HCT116 (cell line): ENCODE results near the gene COX11. TPM values are rescaled to one million over a fixed set of nuclear protein-coding genes. Genes with fewer than 3 reads are reported as not detected.

Experiments used
- ATAC-seq: fragments of 200-7000 bp; cut with Tn5 transposase; 2 replicates; pipeline ENCODE4 v1.9.1; 2020; ENCODE audit warnings: mild to moderate bottlenecking, moderate library complexity
- BruUV-seq: library from RNA; stranded (reverse); fragments of 400-500 nt; replicated peaks from 2 replicates; lab custom pipeline; 2021; lab: Mats Ljungman, UMichigan
- CTCF ChIA-PET: fragments of 300-600 bp; sonication (Branson Sonifier 250); formaldehyde crosslinking; loops from one replicate; lab custom pipeline; 2021; ENCODE audit warnings: antibody characterized with exemption; lab: Charles Lee
- POLR2A ChIA-PET: fragments of 300-600, 350-600 bp; sonication (Branson Sonifier 250); formaldehyde crosslinking; loops from one replicate; lab custom pipeline; 2021; ENCODE audit warnings: antibody characterized with exemption; lab: Charles Lee
- RAD21 ChIA-PET, 2 experiments: fragments of 300-600 bp; sonication (Branson Sonifier 250); formaldehyde crosslinking; loops; one replicate each; lab custom pipeline; 2023; ENCODE audit warnings: low total read pairs in 2 of 2; ENCODE audit not compliant: uncharacterized antibody in 2 of 2, unreplicated experiment in 2 of 2, low non-redundant PET in 1 of 2; lab: Charles Lee
- DNase-seq: peaks from one replicate; pipeline ENCODE4 v3.0.0-alpha.2; 2010; ENCODE audit warnings: low read depth, low spot score
- H2AFZ ChIP-seq: fragments of 200-600 bp; shearing (Covaris generic), sonication (generic); 2 replicates; pipeline ENCODE4 v1.6.1; 2017; ENCODE audit warnings: low read depth, mixed run types, mixed read lengths, antibody characterized with exemption, low read length; ENCODE audit not compliant: poor library complexity, severe bottlenecking
- H3K27ac ChIP-seq: 2 replicates; pipeline ENCODE4 v1.5.1; 2012; ENCODE audit warnings: low read depth, low read length
- H3K27me3 ChIP-seq: fragments of 200-600 bp; sonication (generic); 2 replicates; pipeline ENCODE4 v1.6.1; 2016; ENCODE audit warnings: mixed run types, low read length, mixed read lengths; ENCODE audit not compliant: insufficient read depth
- H3K36me3 ChIP-seq, 2 experiments: fragments of 200-500 bp in 1 of 2; fragments of 200-600 bp in 1 of 2; sonication (Bioruptor generic) in 1 of 2; sonication (generic) in 1 of 2; 2 replicates each; pipeline versions ENCODE4 v1.5.1 to v1.6.1; 2014 to 2016; ENCODE audit warnings: low read length in 2 of 2, inconsistent platforms in 1 of 2, mixed read lengths in 1 of 2, mixed run types in 1 of 2; ENCODE audit not compliant: insufficient read depth in 2 of 2, control insufficient read depth in 1 of 2
- H3K4me1 ChIP-seq, 2 experiments: fragments of 200-600 bp in 1 of 2; sonication (generic) in 1 of 2; 2 replicates each; pipeline versions ENCODE4 v1.5.1 to v1.6.1; 2012 to 2017; ENCODE audit warnings: low read length in 2 of 2, inconsistent platforms in 1 of 2, mild to moderate bottlenecking in 1 of 2, mixed read lengths in 1 of 2, mixed run types in 1 of 2, moderate library complexity in 1 of 2; ENCODE audit not compliant: insufficient read depth in 2 of 2, control insufficient read depth in 1 of 2
- H3K4me2 ChIP-seq: fragments of 200-600 bp; sonication (generic); 2 replicates; pipeline ENCODE4 v1.6.1; 2017; ENCODE audit warnings: mixed run types, low read length, mixed read lengths
- H3K4me3 ChIP-seq, 2 experiments: fragments of 200-600 bp in 1 of 2; sonication (generic) in 1 of 2; replicated peaks in 1 of 2; 2 replicates each; pipeline ENCODE4 v1.5.1; 2011 to 2016; ENCODE audit warnings: low read length in 2 of 2, control low read depth in 1 of 2, low read depth in 1 of 2, mild to moderate bottlenecking in 1 of 2, mixed read lengths in 1 of 2, mixed run types in 1 of 2
- H3K79me2 ChIP-seq: fragments of 200-600 bp; sonication (generic); 2 replicates; pipeline ENCODE4 v1.6.1; 2017; ENCODE audit warnings: mild to moderate bottlenecking, mixed run types, low read length, moderate library complexity, mixed read lengths; ENCODE audit not compliant: insufficient read depth
- H3K9ac ChIP-seq: fragments of 200-600 bp; sonication (generic); 2 replicates; pipeline ENCODE4 v1.6.1; 2016; ENCODE audit warnings: low read length, mixed read lengths
- H3K9me2 ChIP-seq: fragments of 200-600 bp; sonication (generic), shearing (Covaris generic); 2 replicates; pipeline ENCODE4 v1.6.1; 2017; ENCODE audit warnings: mixed run types, mild to moderate bottlenecking, moderate library complexity; ENCODE audit not compliant: insufficient read depth
- H3K9me3 ChIP-seq, 2 experiments: fragments of 200-500 bp in 1 of 2; fragments of 200-600 bp in 1 of 2; sonication (Bioruptor generic) in 1 of 2; sonication (generic) in 1 of 2; 2 replicates each; pipeline ENCODE4 v1.6.1; 2014 to 2017; ENCODE audit warnings: low read length in 2 of 2, mixed read lengths in 2 of 2, inconsistent platforms in 1 of 2, low read depth in 1 of 2, mild to moderate bottlenecking in 1 of 2, mixed run types in 1 of 2, moderate library complexity in 1 of 2; ENCODE audit not compliant: control insufficient read depth in 1 of 2, insufficient read depth in 1 of 2
- H4K20me1 ChIP-seq: fragments of 200-600 bp; sonication (generic), shearing (Covaris generic); 2 replicates; pipeline ENCODE4 v1.6.1; 2017; ENCODE audit warnings: mixed run types, mild to moderate bottlenecking, moderate library complexity; ENCODE audit not compliant: insufficient read depth
- CEBPB ChIP-seq: IDR thresholded peaks from 2 replicates; pipeline ENCODE4 v1.6.1; 2012; ENCODE audit warnings: low read depth
- RAD21 ChIP-seq: IDR thresholded peaks from 2 replicates; pipeline ENCODE4 v1.6.1; 2012; ENCODE audit warnings: low read depth, mild to moderate bottlenecking
- YY1 ChIP-seq: IDR thresholded peaks from 2 replicates; pipeline ENCODE4 v1.6.1; 2011; ENCODE audit warnings: low read length, low read depth, moderate library complexity, mild to moderate bottlenecking; ENCODE audit not compliant: insufficient replicate concordance; ENCODE audit errors: extremely low read depth
- ZFX ChIP-seq: fragments of 450-650 bp; IDR thresholded peaks from 2 replicates; pipeline ENCODE4 v1.6.1; 2017
- intact Hi-C: fragments of 100-400 bp; cut with micrococcal nuclease; formaldehyde crosslinking; loops from 2 replicates; pipeline ENCODE4 v1.10.0; 2022
- total RNA-seq: library from RNA; stranded (reverse); gene quantifications from one replicate; pipeline ENCODE4 v1.2.1, GENCODE V29; 2021; ENCODE audit not compliant: unreplicated experiment
- TF ChIP-seq, protein P1 (sequence below), 3 experiments: fragments of 200-600 bp in 1 of 3; sonication (generic) in 1 of 3; IDR thresholded peaks in 2 of 3; conservative IDR thresholded peaks in 1 of 3; 2 replicates each; pipeline ENCODE4 v1.5.1; 2012 to 2017; ENCODE audit warnings: low read depth in 2 of 3, low read length in 2 of 3, antibody characterized with exemption in 1 of 3, borderline replicate concordance in 1 of 3, control low read depth in 1 of 3, mild to moderate bottlenecking in 1 of 3, mixed read lengths in 1 of 3, mixed run types in 1 of 3, moderate library complexity in 1 of 3; ENCODE audit not compliant: insufficient read depth in 1 of 3

COX11 gene
- total RNA-seq, 1 experiment from 2014 or later = 62.9 TPM

DNA sequence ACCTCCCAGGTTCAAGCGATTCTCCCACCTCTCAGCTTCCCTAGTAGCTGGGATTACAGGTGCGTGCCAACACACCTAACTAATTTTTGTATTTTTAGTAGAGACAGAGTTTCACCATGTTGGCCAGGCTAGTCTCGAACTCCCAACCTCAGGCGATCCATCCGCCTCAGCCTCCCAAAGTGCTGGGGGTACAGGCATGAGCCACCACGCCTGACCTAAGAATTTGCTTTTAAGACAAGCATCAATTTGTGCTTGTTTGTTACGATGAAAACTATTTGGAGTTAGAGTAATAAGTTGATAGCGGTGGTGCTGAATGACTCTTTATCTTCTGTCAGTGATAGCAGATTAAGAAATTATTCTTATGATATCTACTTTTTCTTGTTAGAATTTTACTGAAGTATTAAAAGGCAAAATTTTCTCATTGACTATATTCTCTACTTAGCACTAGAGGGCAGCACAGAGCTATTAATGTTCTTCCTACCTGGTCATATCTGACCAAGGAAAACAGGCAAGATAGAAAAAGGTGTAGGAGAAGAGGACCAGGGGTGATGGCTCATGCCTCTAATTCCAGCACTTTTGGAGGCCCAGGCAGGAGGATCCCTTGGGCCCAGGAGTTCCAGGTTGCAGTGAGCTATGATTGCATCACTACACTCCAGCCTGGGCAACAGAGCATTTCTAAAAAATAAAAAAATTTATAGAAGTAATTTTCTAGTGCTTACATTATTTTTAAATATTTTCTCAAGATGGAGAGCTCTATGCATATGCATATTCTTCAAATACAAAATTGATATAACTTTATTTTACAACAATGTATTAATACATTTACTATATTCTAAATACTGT, 24.6 kb upstream of the COX11 start:
- H3K79me2 ChIP-seq = no peaks in the 10 kb centered on the region
- no peaks in the 10 kb centered on the region for H3K36me3 ChIP-seq
- H3K9ac ChIP-seq = no peak overlapping the region
- no peaks in the 10 kb centered on the region for H3K9me2 ChIP-seq
- H3K27me3 ChIP-seq = no peaks in the 10 kb centered on the region
- TF ChIP-seq CEBPB (no peak), ZFX (no peak), RAD21 (peak; percentile 85), YY1 (no peak)
- TF ChIP-seq, protein P1, sequence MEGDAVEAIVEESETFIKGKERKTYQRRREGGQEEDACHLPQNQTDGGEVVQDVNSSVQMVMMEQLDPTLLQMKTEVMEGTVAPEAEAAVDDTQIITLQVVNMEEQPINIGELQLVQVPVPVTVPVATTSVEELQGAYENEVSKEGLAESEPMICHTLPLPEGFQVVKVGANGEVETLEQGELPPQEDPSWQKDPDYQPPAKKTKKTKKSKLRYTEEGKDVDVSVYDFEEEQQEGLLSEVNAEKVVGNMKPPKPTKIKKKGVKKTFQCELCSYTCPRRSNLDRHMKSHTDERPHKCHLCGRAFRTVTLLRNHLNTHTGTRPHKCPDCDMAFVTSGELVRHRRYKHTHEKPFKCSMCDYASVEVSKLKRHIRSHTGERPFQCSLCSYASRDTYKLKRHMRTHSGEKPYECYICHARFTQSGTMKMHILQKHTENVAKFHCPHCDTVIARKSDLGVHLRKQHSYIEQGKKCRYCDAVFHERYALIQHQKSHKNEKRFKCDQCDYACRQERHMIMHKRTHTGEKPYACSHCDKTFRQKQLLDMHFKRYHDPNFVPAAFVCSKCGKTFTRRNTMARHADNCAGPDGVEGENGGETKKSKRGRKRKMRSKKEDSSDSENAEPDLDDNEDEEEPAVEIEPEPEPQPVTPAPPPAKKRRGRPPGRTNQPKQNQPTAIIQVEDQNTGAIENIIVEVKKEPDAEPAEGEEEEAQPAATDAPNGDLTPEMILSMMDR (IDR thresholded peaks at IDR 0.05 in 2 of 3, conservative IDR thresholded peaks at IDR 0.05 in 1 of 3; ENCODE audit: borderline replicate concordance in 1 of 3, insufficient read depth in 1 of 3, low read depth in 2 of 3, low read length in 2 of 3) = peak; percentile 56 to 85 (median 77)
- no peaks in the 10 kb centered on the region for H3K9me3 ChIP-seq
- peak; percentile 94 for ATAC-seq
- no peaks in the 10 kb centered on the region for H3K4me1 ChIP-seq
- no peak overlapping the region for H2AFZ ChIP-seq
- no peak overlapping the region for H3K27ac ChIP-seq
- intact Hi-C loops = loop anchor here (1.0 kb wide), 4 partner anchors 303 to 521 kb away; no protein-coding TSS in a partner anchor
- no peaks in the 10 kb centered on the region for H4K20me1 ChIP-seq
- ChIA-PET CTCF (interaction anchor here (0.7 to 5.4 kb wide), 19 partner anchors 8 to 572 kb away, joined by 3 to 70 read pairs (median 4); no protein-coding TSS in a partner anchor), POLR2A (interaction anchor here (0.7 to 1.0 kb wide), 2 partner anchors 19 to 357 kb away, joined by 3 read pairs; no protein-coding TSS in a partner anchor), RAD21 (interaction anchor here in 1 of 2 experiments (0.8 to 1.4 kb wide), 3 partner anchors 13 to 363 kb away, joined by 3 to 6 read pairs (median 4); no protein-coding TSS in a partner anchor)
- peak; percentile 53 for DNase-seq
- H3K4me3 ChIP-seq = no peak overlapping the region
- H3K4me2 ChIP-seq = no peak overlapping the region
- no TSS peak for BruUV-seq
